Cardiac fibroblast (primary cell): ENCODE results near the gene LIMK1.

Experiments used
- DNase-seq, 2 donors: peaks; one replicate each; pipeline versions ENCODE4 v3.0.0 to v3.0.0-alpha.2; 2010; ENCODE audit warnings: low read depth in 2 of 2
- H3K4me3 ChIP-seq, 2 donors: replicated peaks in 1 of 2; 1 replicate in 1 of 2; 2 replicates in 1 of 2; pipeline ENCODE4 v1.5.1; 2011; ENCODE audit warnings: low read depth in 2 of 2, low read length in 2 of 2, mild to moderate bottlenecking in 2 of 2, moderate library complexity in 1 of 2
- CTCF ChIP-seq: IDR thresholded peaks from one replicate; pipeline ENCODE4 v1.5.1; 2011; ENCODE audit warnings: low read depth, mild to moderate bottlenecking, low read length, inconsistent platforms

Gene LIMK1

GRCh38 chr7:74138945-74139843 lies 55.6 kb downstream of the LIMK1 start:
- no peak for DNase-seq
- TF ChIP-seq CTCF, result no peak

GRCh38 chr7:74141705-74142104 lies 58.1 kb downstream of the LIMK1 start:
- TF ChIP-seq CTCF, result no peak
- peak in 1 of 2 donors; percentile 13 for DNase-seq
- no peak overlapping the region for H3K4me3 ChIP-seq

More at GRCh38 chr7:74138945-74139843, 55.6 kb downstream of the LIMK1 start:
- H3K4me3 ChIP-seq, result no peak overlapping the region

- TF ChIP-seq CTCF, result no peak
- H3K4me3 ChIP-seq, result no peak overlapping the region
- no peak for DNase-seq
These were observed 59.8 kb downstream of the LIMK1 start for GRCh38 chr7:74143383-74143782.

- DNase-seq, result no peak
- H3K4me3 ChIP-seq, result no peak overlapping the region
- TF ChIP-seq CTCF, result no peak
These were observed 64.9 kb downstream of the LIMK1 start for GRCh38 chr7:74148491-74148890.

GRCh38 chr7:74149071-74149470 lies 65.5 kb downstream of the LIMK1 start:
- H3K4me3 ChIP-seq, result no peak overlapping the region
- no peak for TF ChIP-seq CTCF
- DNase-seq, result no peak

GRCh38 chr7:74149603-74150002 lies 66.0 kb downstream of the LIMK1 start:
- no peak for DNase-seq

More at GRCh38 chr7:74149603-74150002, 66.0 kb downstream of the LIMK1 start:
- TF ChIP-seq CTCF, result no peak
- no peak overlapping the region for H3K4me3 ChIP-seq
